Body of pancreas (tissue), 4 donors: Measurements from ENCODE around the gene LBX1. TPM values are rescaled to one million over a fixed set of nuclear protein-coding genes. Genes with fewer than 3 reads are reported as not detected.

Experiments used
- ATAC-seq: fragments of 150-250 bp; one replicate; pipeline ENCODE4 v1.9.1; 2016
- DNase-seq, 4 donors: peaks; one replicate each; pipeline ENCODE4 v3.0.0-alpha.2; 2019
- H3K27ac ChIP-seq, 4 donors: fragments of 200-600 bp; sonication (generic); 1 replicate in 3 of 4; 2 replicates in 1 of 4; pipeline versions ENCODE4 v1.5.1 to v1.6.1; 2016 to 2019; ENCODE audit warnings: mild to moderate bottlenecking in 1 of 4, mixed read lengths in 1 of 4, moderate library complexity in 1 of 4
- H3K27me3 ChIP-seq, 2 donors: fragments of 200-600 bp; sonication (generic); one replicate each; pipeline ENCODE4 v1.6.0; 2016; ENCODE audit warnings: mild to moderate bottlenecking in 1 of 2
- H3K36me3 ChIP-seq, 2 donors: fragments of 200-600 bp; sonication (generic); replicated peaks in 1 of 2; 2 replicates each; pipeline ENCODE4 v1.5.1; 2016; ENCODE audit warnings: low read depth in 2 of 2; ENCODE audit not compliant: insufficient read depth in 1 of 2
- H3K4me1 ChIP-seq: fragments of 200-600 bp; sonication (generic); one replicate; pipeline ENCODE4 v1.6.0; 2016
- H3K4me3 ChIP-seq, 2 donors: fragments of 200-600 bp; sonication (generic); 1 replicate in 1 of 2; 2 replicates in 1 of 2; pipeline ENCODE4 v1.5.1; 2016 to 2019
- H3K9me3 ChIP-seq, 3 donors: fragments of 200-600 bp; sonication (generic); 1 replicate in 2 of 3; 2 replicates in 1 of 3; pipeline ENCODE4 v1.5.1; 2016
- CTCF ChIP-seq, 7 experiments: fragments of 450-650 bp in 4 of 7; fragments of 200-600 bp in 3 of 7; sonication (generic) in 3 of 7; IDR thresholded peaks; one replicate each; pipeline ENCODE4 v1.5.1; 2016 to 2019; ENCODE audit warnings: antibody characterized with exemption in 7 of 7
- POLR2A ChIP-seq, 3 donors: fragments of 450-650 bp; IDR thresholded peaks; one replicate each; pipeline ENCODE4 v1.6.1; 2016; ENCODE audit warnings: antibody characterized with exemption in 3 of 3, mild to moderate bottlenecking in 2 of 3
- WGBS, 2 donors: methylation state at CpG; one replicate each; pipeline ENCODE4 v1.1.5; 2017; 5-methylcytosine and 5-hydroxymethylcytosine counted together
- intact Hi-C: fragments of 100-400 bp; cut with DNase I; formaldehyde crosslinking; loops from one replicate; pipeline ENCODE4 v1.15.1; 2023
- total RNA-seq, 2 donors: library from RNA; depleted of rRNA; stranded (reverse); fragments of >200 nt; gene quantifications; one replicate each; pipeline ENCODE4 v1.1.0, GENCODE V29; 2016

Gene LBX1
- total RNA-seq, 2 donors from 2014 or later = not detected

- WGBS, 2 donors = 72 to 81% methylated on average over 5 to 7 of the region's 7 CpGs
- Histone ChIP-seq H3K36me3 (no peaks in the 10 kb centered on the region), H3K9me3 (no peaks in the 10 kb centered on the region), H3K27ac (no peak overlapping the region), H3K4me1 (peaks cover 40% of the 10 kb centered on the region), H3K4me3 (no peak overlapping the region), H3K27me3 (peaks cover under 1 to 36% of the 10 kb centered on the region in 2 donors)
- intact Hi-C loops = no loop called here
- TF ChIP-seq POLR2A (IDR thresholded peaks at IDR 0.05) = no peak
- TF ChIP-seq CTCF (IDR thresholded peaks at IDR 0.05) = no peak
- ATAC-seq (no peak), DNase-seq (no peak)
Observed at GRCh38 chr10:101231092-101231491, 1.8 kb upstream of the LBX1 start.

GRCh38 chr10:101230183-101230917 lies 1.1 kb upstream of the LBX1 start:
- no peak overlapping the region for H3K4me3 ChIP-seq

DNA sequence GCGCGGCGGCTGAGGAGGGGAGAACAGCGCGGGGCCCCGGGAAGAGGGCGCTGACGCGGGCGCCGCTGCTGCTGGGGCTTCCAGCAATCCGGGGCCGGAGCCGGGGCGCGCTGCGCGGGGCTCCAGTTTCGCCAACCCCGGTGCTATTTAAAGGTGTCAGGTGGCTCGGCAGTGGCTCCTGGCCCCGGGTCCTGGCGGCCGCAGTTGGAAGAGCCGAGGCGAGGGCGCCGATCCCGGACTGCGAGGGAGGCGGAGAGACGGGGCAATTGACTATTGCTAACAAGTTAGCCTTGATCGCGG lies 347 bp downstream of the LBX1 start:
- DNase-seq = no peak
- WGBS, 2 donors = 1 to 2% methylated on average over 20 to 28 of the region's 34 CpGs
- Histone ChIP-seq H3K4me1 (peaks cover 59% of the 10 kb centered on the region), H3K27me3 (peaks cover 14 to 57% of the 10 kb centered on the region in 2 donors), H3K4me3 (no peak overlapping the region), H3K9me3 (no peaks in the 10 kb centered on the region), H3K36me3 (no peaks in the 10 kb centered on the region), H3K27ac (no peak overlapping the region)
- intact Hi-C loops = no loop called here
- ATAC-seq = no peak
- no peak for TF ChIP-seq CTCF (IDR thresholded peaks at IDR 0.05)
- TF ChIP-seq POLR2A (IDR thresholded peaks at IDR 0.05) = no peak

More at GRCh38 chr10:101230183-101230917, 1.1 kb upstream of the LBX1 start:
- Histone ChIP-seq H3K27ac (no peak overlapping the region), H3K27me3 (peaks cover 7 to 43% of the 10 kb centered on the region in 2 donors), H3K9me3 (no peaks in the 10 kb centered on the region), H3K36me3 (no peaks in the 10 kb centered on the region), H3K4me1 (peaks cover 47% of the 10 kb centered on the region)
- TF ChIP-seq POLR2A (IDR thresholded peaks at IDR 0.05) = no peak
- no peak for TF ChIP-seq CTCF (IDR thresholded peaks at IDR 0.05)
- WGBS, 2 donors = 15 to 38% methylated on average over 5 to 31 of the region's 31 CpGs
- ATAC-seq (no peak), DNase-seq (no peak)
- intact Hi-C loops = no loop called here

GRCh38 chr10:101228153-101228965 lies 904 bp downstream of the LBX1 start:
- TF ChIP-seq POLR2A (IDR thresholded peaks at IDR 0.05) (no peak), CTCF (IDR thresholded peaks at IDR 0.05) (no peak)
- intact Hi-C loops = no loop called here
- no peak overlapping the region for H3K27ac ChIP-seq
- peaks cover 63% of the 10 kb centered on the region for H3K4me1 ChIP-seq
- H3K9me3 ChIP-seq = no peaks in the 10 kb centered on the region
- no peak overlapping the region for H3K4me3 ChIP-seq
- DNase-seq = no peak
- 4 to 13% methylated on average over 12 to 55 of the region's 82 CpGs for WGBS, 2 donors
- no peaks in the 10 kb centered on the region for H3K36me3 ChIP-seq
- peaks cover 17 to 62% of the 10 kb centered on the region in 2 donors for H3K27me3 ChIP-seq
- ATAC-seq = peak; percentile 19
